Measurements from ENCODE around the gene LMF1.

DNA sequence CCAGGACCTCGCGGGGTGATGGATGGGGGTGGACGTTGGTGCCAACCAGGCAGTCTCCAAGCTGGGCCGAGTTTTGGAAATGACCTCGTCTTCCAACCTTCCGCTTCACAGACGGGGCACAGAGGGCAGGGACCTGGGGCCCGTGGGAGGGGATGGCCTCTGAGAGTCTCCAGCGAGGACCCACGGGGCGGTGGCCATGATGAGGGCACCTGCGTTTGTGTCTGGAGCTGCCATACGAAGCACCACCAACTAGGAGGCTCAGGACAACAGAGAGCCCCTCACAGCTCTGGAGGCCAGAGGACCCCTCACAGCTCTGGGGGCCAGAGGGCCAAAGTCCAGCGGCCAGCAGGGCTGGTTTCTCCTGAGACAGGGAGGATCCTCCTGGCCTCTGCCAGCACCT is 37.3 kb upstream of the LMF1 start:
- no peak for TF ChIP-seq POLR2AphosphoS5 (IDR thresholded peaks at IDR 0.05; ENCODE audit: low read depth, low read length)
- no peak for TF ChIP-seq POLR2A (IDR thresholded peaks at IDR 0.05; ENCODE audit: low read depth, low read length)

Data from GM12891 (cell line).